Mesothelial cell of epicardium (in vitro differentiated cells): ENCODE results near the gene TNPO3. TPM values are rescaled to one million over a fixed set of nuclear protein-coding genes. Genes with fewer than 3 reads are reported as not detected.

Source experiments
- DNase-seq, 2 experiments: peaks; one replicate each; pipeline ENCODE4 v3.0.0; 2021; ENCODE audit warnings: low spot score in 2 of 2; ENCODE audit not compliant: unreplicated experiment in 2 of 2
- H3K27ac Mint-ChIP-seq: 2 replicates; pipeline ENCODE4 v1.8.0; 2021; ENCODE audit warnings: mixed read lengths
- H3K27me3 Mint-ChIP-seq: 2 replicates; pipeline ENCODE4 v1.8.0; 2021; ENCODE audit warnings: low read depth, mixed read lengths
- H3K36me3 Mint-ChIP-seq: 2 replicates; pipeline ENCODE4 v1.8.0; 2021; ENCODE audit warnings: mixed read lengths
- H3K4me1 Mint-ChIP-seq: 2 replicates; pipeline ENCODE4 v1.8.0; 2021; ENCODE audit warnings: mixed read lengths
- H3K4me3 Mint-ChIP-seq: 2 replicates; pipeline ENCODE4 v1.8.0; 2021; ENCODE audit warnings: mild to moderate bottlenecking, moderate library complexity, mixed read lengths
- H3K9me3 Mint-ChIP-seq: 2 replicates; pipeline ENCODE4 v1.8.0; 2021; ENCODE audit warnings: mixed read lengths
- CTCF ChIP-seq: fragments of 200-600 bp; sonication (generic); IDR thresholded peaks from one replicate; pipeline ENCODE4 v1.5.0; 2021; ENCODE audit warnings: antibody characterized with exemption; ENCODE audit not compliant: unreplicated experiment
- total RNA-seq: library from RNA; stranded (reverse); gene quantifications from 3 replicates; pipeline ENCODE4 v1.2.1, GENCODE V29; 2021

TNPO3 gene
- total RNA-seq, 1 donor from 2014 or later = 40.2 TPM

GRCh38 chr7:129095258-129095657 is 40.3 kb upstream of the TNPO3 start:
- H3K27ac Mint-ChIP-seq = no peak overlapping the region
- H3K4me1 Mint-ChIP-seq = peaks cover 2% of the 10 kb centered on the region
- no peak for TF ChIP-seq CTCF
- no peak overlapping the region for H3K4me3 Mint-ChIP-seq
- H3K9me3 Mint-ChIP-seq = no peaks in the 10 kb centered on the region
- DNase-seq = no peak
- peaks cover 10% of the 10 kb centered on the region for H3K27me3 Mint-ChIP-seq
- no peaks in the 10 kb centered on the region for H3K36me3 Mint-ChIP-seq

- Mint-ChIP-seq H3K27ac (no peak overlapping the region), H3K27me3 (peaks cover 13% of the 10 kb centered on the region), H3K9me3 (no peaks in the 10 kb centered on the region), H3K36me3 (no peaks in the 10 kb centered on the region), H3K4me1 (peaks cover 2% of the 10 kb centered on the region), H3K4me3 (no peak overlapping the region)
- no peak for TF ChIP-seq CTCF
- DNase-seq = no peak
Measured at GRCh38 chr7:129094501-129094900, 39.6 kb upstream of the TNPO3 start.

- no peak for TF ChIP-seq CTCF
- H3K36me3 Mint-ChIP-seq = no peaks in the 10 kb centered on the region
- H3K27ac Mint-ChIP-seq = no peak overlapping the region
- H3K9me3 Mint-ChIP-seq = no peaks in the 10 kb centered on the region
- DNase-seq = no peak
- H3K4me3 Mint-ChIP-seq = no peak overlapping the region
- peaks cover 2% of the 10 kb centered on the region for H3K4me1 Mint-ChIP-seq
- peaks cover 13% of the 10 kb centered on the region for H3K27me3 Mint-ChIP-seq
Measured at GRCh38 chr7:129093867-129094456, 39.1 kb upstream of the TNPO3 start.

- Mint-ChIP-seq H3K4me1 (peaks cover 2% of the 10 kb centered on the region), H3K4me3 (no peak overlapping the region), H3K27ac (no peak overlapping the region), H3K9me3 (no peaks in the 10 kb centered on the region), H3K27me3 (peaks cover 8% of the 10 kb centered on the region), H3K36me3 (no peaks in the 10 kb centered on the region)
- peak; percentile 93 for TF ChIP-seq CTCF
- peak; percentile 59 to 97 for DNase-seq
Measured at GRCh38 chr7:129091484-129092002, 36.6 kb upstream of the TNPO3 start.

- no peaks in the 10 kb centered on the region for H3K36me3 Mint-ChIP-seq
Measured at GRCh38 chr7:129090300-129090907, 35.5 kb upstream of the TNPO3 start.

More at GRCh38 chr7:129090300-129090907, 35.5 kb upstream of the TNPO3 start:
- no peak overlapping the region for H3K4me3 Mint-ChIP-seq
- peaks cover 2% of the 10 kb centered on the region for H3K4me1 Mint-ChIP-seq
- H3K27ac Mint-ChIP-seq = no peak overlapping the region
- DNase-seq = no peak
- no peak for TF ChIP-seq CTCF
- H3K27me3 Mint-ChIP-seq = peaks cover 3% of the 10 kb centered on the region
- H3K9me3 Mint-ChIP-seq = no peaks in the 10 kb centered on the region
